Large intestine (tissue), 3 donors: Measurements from ENCODE around the gene ANKRD33B. TPM values are rescaled to one million over a fixed set of nuclear protein-coding genes. Genes with fewer than 3 reads are reported as not detected.
"Not testable (repeated sequence)": the region's sequence is repeated elsewhere in the genome, so short reads cannot be mapped to it uniquely, and the experiment has no call there.

Experiments used
- DNase-seq, 2 donors: peaks; one replicate each; pipeline versions ENCODE4 v3.0.0 to v3.0.0-alpha.2; 2013
- H3K27ac ChIP-seq: one replicate; pipeline ENCODE4 v1.5.1; 2013; ENCODE audit warnings: low read length
- H3K27me3 ChIP-seq: 2 replicates; pipeline ENCODE4 v1.6.1; 2013; ENCODE audit warnings: low read length; ENCODE audit not compliant: control insufficient read depth, insufficient read depth
- H3K36me3 ChIP-seq: 2 replicates; pipeline ENCODE4 v1.6.1; 2013; ENCODE audit warnings: low read length; ENCODE audit not compliant: control insufficient read depth, insufficient read depth
- H3K4me1 ChIP-seq: one replicate; pipeline ENCODE4 v1.6.1; 2013; ENCODE audit warnings: low read length; ENCODE audit not compliant: control insufficient read depth, insufficient read depth
- H3K4me3 ChIP-seq: one replicate; pipeline ENCODE4 v1.5.1; 2013; ENCODE audit warnings: low read length
- H3K9me3 ChIP-seq: one replicate; pipeline ENCODE4 v1.6.1; 2013; ENCODE audit warnings: mild to moderate bottlenecking, low read depth, low read length, moderate library complexity; ENCODE audit not compliant: control insufficient read depth
- WGBS: methylation state at CpG from one replicate; pipeline ENCODE4 v1.1.5; 2013; ENCODE audit warnings: low lambda C conversion rate; ENCODE audit not compliant: insufficient coverage; 5-methylcytosine and 5-hydroxymethylcytosine counted together
- polyA plus RNA-seq: library from polyadenylated mRNA; unstranded; fragments of 120-200 nt; gene quantifications from one replicate; pipeline ENCODE4 v1.2.1, GENCODE V29; 2013

The ANKRD33B gene
- polyA plus RNA-seq, 1 donor = 0.88 TPM

GRCh38 chr5:10595672-10596309 lies 31.9 kb downstream of the ANKRD33B start:
- no peaks in the 10 kb centered on the region for H3K27me3 ChIP-seq
- no peaks in the 10 kb centered on the region for H3K4me1 ChIP-seq
- H3K9me3 ChIP-seq = no peaks in the 10 kb centered on the region
- WGBS = 100% methylated on average over 1 of the region's 8 CpGs
- no peak for DNase-seq
- no peak overlapping the region for H3K27ac ChIP-seq
- H3K36me3 ChIP-seq = no peaks in the 10 kb centered on the region
- no peak overlapping the region for H3K4me3 ChIP-seq

GRCh38 chr5:10596310-10596703 lies 32.4 kb downstream of the ANKRD33B start:
- Histone ChIP-seq H3K4me1 (no peaks in the 10 kb centered on the region), H3K4me3 (no peak overlapping the region), H3K9me3 (no peaks in the 10 kb centered on the region), H3K27me3 (no peaks in the 10 kb centered on the region), H3K27ac (no peak overlapping the region), H3K36me3 (no peaks in the 10 kb centered on the region)
- no peak for DNase-seq
- 100% methylated on average over 1 of the region's 3 CpGs for WGBS

GRCh38 chr5:10596886-10597451 lies 33.1 kb downstream of the ANKRD33B start:
- Histone ChIP-seq H3K4me3 (no peak overlapping the region), H3K27me3 (peaks cover under 1% of the 10 kb centered on the region), H3K27ac (no peak overlapping the region), H3K4me1 (no peaks in the 10 kb centered on the region), H3K9me3 (no peaks in the 10 kb centered on the region), H3K36me3 (no peaks in the 10 kb centered on the region)
- WGBS = no CpG with 5 or more reads among the region's 1 CpG
- no peak for DNase-seq

GRCh38 chr5:10599113-10599512 lies 35.2 kb downstream of the ANKRD33B start:
- Histone ChIP-seq H3K27me3 (peaks cover 2% of the 10 kb centered on the region), H3K4me1 (no peaks in the 10 kb centered on the region), H3K27ac (no peak overlapping the region), H3K9me3 (no peaks in the 10 kb centered on the region), H3K4me3 (no peak overlapping the region), H3K36me3 (no peaks in the 10 kb centered on the region)
- no peak for DNase-seq
- no CpG with 5 or more reads among the region's 1 CpG for WGBS

GRCh38 chr5:10599862-10600284 lies 36.0 kb downstream of the ANKRD33B start:
- Histone ChIP-seq H3K36me3 (no peaks in the 10 kb centered on the region), H3K4me1 (no peaks in the 10 kb centered on the region), H3K27ac (no peak overlapping the region), H3K9me3 (no peaks in the 10 kb centered on the region), H3K27me3 (peaks cover 2% of the 10 kb centered on the region), H3K4me3 (no peak overlapping the region)
- DNase-seq = no peak

- H3K4me3 ChIP-seq = no peak overlapping the region
- WGBS = 95% methylated on average over 3 of the region's 5 CpGs
- H3K27ac ChIP-seq = no peak overlapping the region
- H3K27me3 ChIP-seq = peaks cover 2% of the 10 kb centered on the region
- no peaks in the 10 kb centered on the region for H3K4me1 ChIP-seq
- H3K36me3 ChIP-seq = no peaks in the 10 kb centered on the region
- DNase-seq = no peak
- H3K9me3 ChIP-seq = no peaks in the 10 kb centered on the region
Observed at GRCh38 chr5:10600626-10601245, 36.9 kb downstream of the ANKRD33B start.

GRCh38 chr5:10601246-10602030 lies 37.6 kb downstream of the ANKRD33B start:
- peak; percentile 38 to 51 for DNase-seq
- H3K4me3 ChIP-seq = no peak overlapping the region
- WGBS = no CpG with 5 or more reads among the region's 19 CpGs
- H3K9me3 ChIP-seq = no peaks in the 10 kb centered on the region
- no peaks in the 10 kb centered on the region for H3K4me1 ChIP-seq
- H3K27me3 ChIP-seq = peaks cover 2% of the 10 kb centered on the region
- no peaks in the 10 kb centered on the region for H3K36me3 ChIP-seq
- H3K27ac ChIP-seq = no peak overlapping the region

- H3K4me1 ChIP-seq = no peaks in the 10 kb centered on the region
- H3K27ac ChIP-seq = no peak overlapping the region
- no CpG with 5 or more reads among the region's 15 CpGs for WGBS
- peaks cover 2% of the 10 kb centered on the region for H3K27me3 ChIP-seq
- no peak for DNase-seq
- no peak overlapping the region for H3K4me3 ChIP-seq
- H3K9me3 ChIP-seq = no peaks in the 10 kb centered on the region
- no peaks in the 10 kb centered on the region for H3K36me3 ChIP-seq
Observed at GRCh38 chr5:10602031-10602806, 38.3 kb downstream of the ANKRD33B start.

- Histone ChIP-seq H3K4me1 (no peaks in the 10 kb centered on the region), H3K36me3 (no peaks in the 10 kb centered on the region), H3K4me3 (no peak overlapping the region), H3K9me3 (no peaks in the 10 kb centered on the region), H3K27ac (no peak overlapping the region), H3K27me3 (peaks cover 2% of the 10 kb centered on the region)
- WGBS = no CpG with 5 or more reads among the region's 6 CpGs
- DNase-seq = no peak
Observed at GRCh38 chr5:10604975-10605374, 41.1 kb downstream of the ANKRD33B start.

- H3K27ac ChIP-seq, H3K9me3 ChIP-seq, DNase-seq, H3K4me1 ChIP-seq, H3K27me3 ChIP-seq, H3K4me3 ChIP-seq, H3K36me3 ChIP-seq: not testable (repeated sequence)
- WGBS = 100% methylated on average over 1 of the region's 9 CpGs
Observed at GRCh38 chr5:10606632-10607022, 42.8 kb downstream of the ANKRD33B start.
